Parathyroid adenoma (tissue), 2 donors: ENCODE measurements around the gene DIPK1A.

Experiments used
- H2AFZ ChIP-seq: fragments of 300-600 bp; sonication (generic); one replicate; pipeline ENCODE4 v1.7.0; 2017; ENCODE audit warnings: antibody characterized with exemption, mild to moderate bottlenecking
- H3K27ac ChIP-seq: fragments of 300-600 bp; sonication (generic); one replicate; pipeline ENCODE4 v1.7.0; 2017
- H3K27me3 ChIP-seq: fragments of 300-600 bp; sonication (generic); one replicate; pipeline ENCODE4 v1.7.0; 2017; ENCODE audit warnings: low read length; ENCODE audit not compliant: control insufficient read depth, insufficient read depth
- H3K36me3 ChIP-seq: fragments of 300-600 bp; sonication (generic); one replicate; pipeline ENCODE4 v1.7.0; 2017; ENCODE audit warnings: low read length; ENCODE audit not compliant: control insufficient read depth, insufficient read depth
- H3K4me1 ChIP-seq: fragments of 300-600 bp; sonication (generic); one replicate; pipeline ENCODE4 v1.7.0; 2017; ENCODE audit warnings: control low read depth
- H3K4me2 ChIP-seq: fragments of 300-600 bp; sonication (generic); one replicate; pipeline ENCODE4 v1.7.0; 2017; ENCODE audit warnings: low read length
- H3K4me3 ChIP-seq: fragments of 300-600 bp; sonication (generic); one replicate; pipeline ENCODE4 v1.7.0; 2017; ENCODE audit warnings: low read depth, low read length
- H3K79me2 ChIP-seq: fragments of 300-600 bp; sonication (generic); one replicate; pipeline ENCODE4 v1.7.0; 2017; ENCODE audit warnings: control low read depth
- H3K9ac ChIP-seq: fragments of 300-600 bp; sonication (generic); one replicate; pipeline ENCODE4 v1.7.0; 2017; ENCODE audit warnings: mild to moderate bottlenecking
- H3K9me3 ChIP-seq: fragments of 300-600 bp; sonication (generic); one replicate; pipeline ENCODE4 v1.7.0; 2017; ENCODE audit warnings: low read length; ENCODE audit not compliant: control insufficient read depth
- TF ChIP-seq, protein P1 (sequence below): fragments of 300-600 bp; sonication (generic); IDR thresholded peaks from one replicate; pipeline ENCODE4 v1.7.0; 2017; ENCODE audit warnings: antibody characterized with exemption, mild to moderate bottlenecking
- donor health status: primary hyperparathyroidism.

The DIPK1A gene

DNA sequence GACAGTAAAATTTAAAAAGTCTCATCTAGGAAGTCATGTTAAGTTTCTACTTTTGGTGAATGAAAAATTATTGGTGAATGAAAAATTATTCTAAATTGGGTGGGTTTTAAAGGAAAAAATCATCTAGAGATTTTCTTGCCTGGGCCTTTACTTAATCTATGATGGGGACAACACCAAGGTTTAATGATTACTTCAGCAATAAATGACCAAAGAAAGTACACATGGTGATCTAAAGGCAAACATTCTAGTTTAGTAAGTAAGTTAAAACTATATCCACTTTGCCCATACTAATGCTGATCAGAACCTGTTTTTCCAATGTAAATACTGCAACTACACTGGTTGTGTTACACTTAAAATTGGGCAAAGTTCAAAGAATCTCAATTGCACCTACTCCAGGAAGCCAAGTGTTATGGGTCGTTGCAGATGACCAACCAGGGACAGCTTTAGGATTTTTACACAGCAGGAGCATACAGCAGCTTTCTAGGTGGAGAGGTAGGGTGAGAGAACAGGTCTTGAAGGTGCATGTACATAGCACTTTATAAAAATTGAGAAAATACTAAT is 144.0 kb downstream of the DIPK1A start:
- Histone ChIP-seq H3K36me3 (no peaks in the 10 kb centered on the region), H3K4me2 (no peak overlapping the region), H3K4me3 (no peak overlapping the region), H3K4me1 (no peaks in the 10 kb centered on the region), H2AFZ (no peak overlapping the region), H3K79me2 (no peaks in the 10 kb centered on the region), H3K9me3 (no peaks in the 10 kb centered on the region), H3K27ac (no peak overlapping the region), H3K27me3 (no peaks in the 10 kb centered on the region), H3K9ac (no peak overlapping the region)
- TF ChIP-seq, protein P1, sequence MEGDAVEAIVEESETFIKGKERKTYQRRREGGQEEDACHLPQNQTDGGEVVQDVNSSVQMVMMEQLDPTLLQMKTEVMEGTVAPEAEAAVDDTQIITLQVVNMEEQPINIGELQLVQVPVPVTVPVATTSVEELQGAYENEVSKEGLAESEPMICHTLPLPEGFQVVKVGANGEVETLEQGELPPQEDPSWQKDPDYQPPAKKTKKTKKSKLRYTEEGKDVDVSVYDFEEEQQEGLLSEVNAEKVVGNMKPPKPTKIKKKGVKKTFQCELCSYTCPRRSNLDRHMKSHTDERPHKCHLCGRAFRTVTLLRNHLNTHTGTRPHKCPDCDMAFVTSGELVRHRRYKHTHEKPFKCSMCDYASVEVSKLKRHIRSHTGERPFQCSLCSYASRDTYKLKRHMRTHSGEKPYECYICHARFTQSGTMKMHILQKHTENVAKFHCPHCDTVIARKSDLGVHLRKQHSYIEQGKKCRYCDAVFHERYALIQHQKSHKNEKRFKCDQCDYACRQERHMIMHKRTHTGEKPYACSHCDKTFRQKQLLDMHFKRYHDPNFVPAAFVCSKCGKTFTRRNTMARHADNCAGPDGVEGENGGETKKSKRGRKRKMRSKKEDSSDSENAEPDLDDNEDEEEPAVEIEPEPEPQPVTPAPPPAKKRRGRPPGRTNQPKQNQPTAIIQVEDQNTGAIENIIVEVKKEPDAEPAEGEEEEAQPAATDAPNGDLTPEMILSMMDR: no peak

DNA sequence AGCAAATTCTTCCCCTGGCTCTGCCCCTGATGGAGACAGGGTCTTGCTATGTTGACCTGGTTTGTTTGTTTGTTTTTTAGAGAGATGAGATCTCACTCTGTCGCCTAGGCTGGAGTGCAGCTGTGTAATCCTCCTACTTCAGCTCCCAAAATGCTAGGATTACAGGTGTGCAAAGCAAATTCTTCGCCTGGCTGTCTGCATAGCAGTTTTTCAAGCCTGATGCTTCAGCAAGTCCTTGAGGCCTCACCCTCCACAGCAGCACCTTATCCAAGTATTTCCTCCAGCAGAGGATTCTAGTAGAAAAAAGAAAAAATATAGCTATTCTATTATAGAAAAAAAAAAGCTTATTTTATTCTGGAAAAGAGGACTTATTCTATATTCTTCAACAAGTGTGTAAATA is 144.5 kb downstream of the DIPK1A start:
- Histone ChIP-seq H3K36me3 (no peaks in the 10 kb centered on the region), H3K27me3 (no peaks in the 10 kb centered on the region), H3K4me1 (no peaks in the 10 kb centered on the region), H3K79me2 (no peaks in the 10 kb centered on the region), H3K4me3 (no peak overlapping the region), H3K27ac (no peak overlapping the region), H3K4me2 (no peak overlapping the region), H3K9me3 (no peaks in the 10 kb centered on the region), H3K9ac (no peak overlapping the region), H2AFZ (no peak overlapping the region)
- TF ChIP-seq, protein P1: no peak

DNA sequence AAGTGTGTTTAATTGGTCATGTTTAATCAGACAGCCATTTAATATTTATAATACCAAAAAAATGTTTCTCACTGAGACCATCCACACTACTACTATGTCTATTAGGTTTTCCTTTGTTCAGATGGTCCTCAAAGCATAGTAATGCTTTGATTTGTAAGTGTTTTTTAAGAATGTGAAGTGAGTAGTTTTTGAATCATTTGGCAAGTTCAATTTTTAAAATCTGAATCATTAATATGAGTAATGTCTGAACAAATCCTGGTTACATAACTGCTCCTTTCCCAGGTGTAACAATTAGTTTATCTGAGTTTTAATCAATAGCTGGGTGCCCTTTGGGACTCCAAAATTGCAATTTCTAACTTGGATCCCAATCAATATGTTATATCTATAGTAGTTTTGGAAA is 152.9 kb downstream of the DIPK1A start:
- TF ChIP-seq, protein P1: no peak

DNA sequence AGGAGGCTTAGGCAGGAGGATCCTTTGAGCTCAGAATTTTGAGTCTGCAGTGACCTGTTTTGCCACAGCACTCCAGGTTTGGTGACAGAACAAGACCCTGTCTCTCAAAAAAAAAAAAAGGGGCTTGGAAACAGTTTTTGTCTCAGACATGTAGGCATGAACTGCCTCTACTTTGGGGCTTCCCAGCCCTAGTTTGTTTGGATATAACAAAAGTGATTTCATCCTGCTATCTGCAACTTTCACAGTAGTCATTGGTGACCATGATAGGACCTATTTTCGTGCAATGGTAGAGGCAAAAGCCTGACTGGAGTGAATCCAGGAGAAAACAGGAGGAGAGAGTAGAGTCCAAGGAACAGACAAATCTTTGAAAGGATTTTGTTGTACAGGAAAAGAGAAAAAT is 156.0 kb downstream of the DIPK1A start:
- Histone ChIP-seq H3K9ac (no peak overlapping the region), H3K27ac (no peak overlapping the region), H3K27me3 (no peaks in the 10 kb centered on the region), H3K4me1 (no peaks in the 10 kb centered on the region), H3K4me2 (no peak overlapping the region), H3K9me3 (no peaks in the 10 kb centered on the region), H3K4me3 (no peak overlapping the region), H3K36me3 (no peaks in the 10 kb centered on the region), H2AFZ (no peak overlapping the region), H3K79me2 (no peaks in the 10 kb centered on the region)
- TF ChIP-seq, protein P1: no peak

More for the DNA sequence above, 152.9 kb downstream of the DIPK1A start:
- no peak overlapping the region for H3K4me3 ChIP-seq
- no peak overlapping the region for H3K9ac ChIP-seq
- no peaks in the 10 kb centered on the region for H3K36me3 ChIP-seq
- no peak overlapping the region for H3K27ac ChIP-seq
- H2AFZ ChIP-seq: no peak overlapping the region
- no peaks in the 10 kb centered on the region for H3K4me1 ChIP-seq
- no peaks in the 10 kb centered on the region for H3K9me3 ChIP-seq
- H3K79me2 ChIP-seq: no peaks in the 10 kb centered on the region
- no peak overlapping the region for H3K4me2 ChIP-seq
- no peaks in the 10 kb centered on the region for H3K27me3 ChIP-seq

DNA sequence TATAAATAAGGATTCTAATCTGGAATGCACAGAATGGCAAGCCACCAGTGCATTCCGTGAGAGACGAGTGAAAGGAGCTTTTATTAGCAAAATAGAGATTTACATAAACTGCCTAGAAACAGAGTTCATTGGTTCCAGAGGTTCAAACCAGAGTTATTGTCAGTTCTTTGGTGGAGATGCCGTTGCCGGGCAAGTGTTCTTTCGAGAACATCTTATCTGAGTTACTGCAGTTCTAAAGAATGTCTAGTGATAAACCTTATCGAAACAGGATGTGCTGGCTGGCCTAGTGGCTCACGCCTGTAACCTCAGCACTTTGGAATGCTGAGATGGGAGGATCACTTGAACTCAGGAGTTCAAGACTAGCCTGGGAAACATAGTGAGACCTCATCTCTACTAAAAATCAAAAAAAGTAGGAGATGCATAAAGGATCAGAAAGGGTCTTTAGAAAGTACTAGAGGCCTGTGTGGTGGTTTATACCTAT is 156.5 kb downstream of the DIPK1A start:
- Histone ChIP-seq H3K4me1 (no peaks in the 10 kb centered on the region), H3K9ac (no peak overlapping the region), H3K9me3 (no peaks in the 10 kb centered on the region), H3K36me3 (no peaks in the 10 kb centered on the region), H3K4me3 (no peak overlapping the region), H3K4me2 (peak overlapping the region; percentile 11), H3K27me3 (no peaks in the 10 kb centered on the region), H2AFZ (no peak overlapping the region), H3K27ac (no peak overlapping the region), H3K79me2 (no peaks in the 10 kb centered on the region)
- TF ChIP-seq, protein P1: no peak
